Cardiac septum (tissue), 1 donor: Measurements from ENCODE around the gene WWP2. TPM values are rescaled to one million over a fixed set of nuclear protein-coding genes. Genes with fewer than 3 reads are reported as not detected.
A peak's percentile ranks its signal among the peaks of the same experiment; 100 is the strongest.
"Not testable (repeated sequence)": the region's sequence is repeated elsewhere in the genome, so short reads cannot be mapped to it uniquely, and the experiment has no call there.

Experiments used
- DNase-seq: peaks from one replicate; pipeline ENCODE4 v3.0.0-alpha.2; 2020; ENCODE audit warnings: low spot score
- intact Hi-C: fragments of 100-400 bp; cut with DNase I; formaldehyde crosslinking; loops from one replicate; pipeline ENCODE4 v1.14.0; 2022
- total RNA-seq: library from RNA; stranded (reverse); fragmentation: NEBNext Ultra II Directional; extraction: Animal tissue kit (Norgen Biotek cat#: 25700); gene quantifications from one replicate; pipeline ENCODE4 v1.2.1, GENCODE V29; 2021
- donor health status: DM: no; HTN: no; CAD: no.

WWP2 gene
- total RNA-seq, 1 donor from 2014 or later = 23.8 TPM

GRCh38 chr16:69744363-69745231 is 17.5 kb upstream of the WWP2 start:
- DNase-seq = no peak
- intact Hi-C loops = no loop called here

- intact Hi-C loops = no loop called here
- no peak for DNase-seq
Measured at GRCh38 chr16:69745232-69745612, 16.9 kb upstream of the WWP2 start.

- intact Hi-C loops = no loop called here
- no peak for DNase-seq
Measured at GRCh38 chr16:69745959-69746358, 16.2 kb upstream of the WWP2 start.

GRCh38 chr16:69747115-69747514 is 15.0 kb upstream of the WWP2 start:
- no peak for DNase-seq
- intact Hi-C loops = no loop called here

- intact Hi-C loops = no loop called here
- no peak for DNase-seq
Measured at GRCh38 chr16:69748694-69749345, 13.3 kb upstream of the WWP2 start.

GRCh38 chr16:69754143-69754468 is 8.0 kb upstream of the WWP2 start:
- no peak for DNase-seq
- intact Hi-C loops = loop anchor here (2.0 kb wide), 2 partner anchors 45 to 357 kb away; no protein-coding TSS in a partner anchor

GRCh38 chr16:69754469-69755310 is 7.4 kb upstream of the WWP2 start, which contains the start of gene NOB1:
TSS of gene NOB1 (minus strand) at chr16:69754926. CDS start at chr16:69754910, 16 bp downstream.
- peak; percentile 99 for DNase-seq
- intact Hi-C loops = loop anchor here (2.0 kb wide), 2 partner anchors 46 to 358 kb away; no protein-coding TSS in a partner anchor

GRCh38 chr16:69756705-69757104 is 5.4 kb upstream of the WWP2 start:
- intact Hi-C loops = no loop called here
- DNase-seq = no peak

GRCh38 chr16:69757375-69757774 is 4.8 kb upstream of the WWP2 start:
- intact Hi-C loops, DNase-seq: not testable (repeated sequence)

- intact Hi-C loops = no loop called here
- no peak for DNase-seq
Measured at GRCh38 chr16:69762814-69763598, 874 bp downstream of the WWP2 start.

GRCh38 chr16:69763599-69763942 is 1.4 kb downstream of the WWP2 start:
- intact Hi-C loops = no loop called here
- DNase-seq = no peak

- DNase-seq = no peak
- intact Hi-C loops = no loop called here
Measured at GRCh38 chr16:69767459-69768229, 5.5 kb downstream of the WWP2 start.

GRCh38 chr16:69768666-69769065 is 6.5 kb downstream of the WWP2 start:
- intact Hi-C loops = no loop called here
- no peak for DNase-seq

- no peak for DNase-seq
- intact Hi-C loops = no loop called here
Measured at GRCh38 chr16:69769404-69769803, 7.3 kb downstream of the WWP2 start.

GRCh38 chr16:69771651-69771967 is 9.5 kb downstream of the WWP2 start:
- DNase-seq = no peak
- intact Hi-C loops = no loop called here

- no peak for DNase-seq
- intact Hi-C loops = no loop called here
Measured at GRCh38 chr16:69773260-69773947, 11.3 kb downstream of the WWP2 start.

- DNase-seq = no peak
- intact Hi-C loops = no loop called here
Measured at GRCh38 chr16:69775563-69775962, 13.4 kb downstream of the WWP2 start.

- no peak for DNase-seq
- intact Hi-C loops = no loop called here
Measured at GRCh38 chr16:69779724-69780123, 17.6 kb downstream of the WWP2 start.
